ENCODE measurements around the gene ALPK1. TPM values are rescaled to one million over a fixed set of nuclear protein-coding genes. Genes with fewer than 3 reads are reported as not detected.

The ALPK1 gene
- total RNA-seq, 4 donors from 2014 or later, result 15.7 to 87.2 (median 24.2) TPM

DNA sequence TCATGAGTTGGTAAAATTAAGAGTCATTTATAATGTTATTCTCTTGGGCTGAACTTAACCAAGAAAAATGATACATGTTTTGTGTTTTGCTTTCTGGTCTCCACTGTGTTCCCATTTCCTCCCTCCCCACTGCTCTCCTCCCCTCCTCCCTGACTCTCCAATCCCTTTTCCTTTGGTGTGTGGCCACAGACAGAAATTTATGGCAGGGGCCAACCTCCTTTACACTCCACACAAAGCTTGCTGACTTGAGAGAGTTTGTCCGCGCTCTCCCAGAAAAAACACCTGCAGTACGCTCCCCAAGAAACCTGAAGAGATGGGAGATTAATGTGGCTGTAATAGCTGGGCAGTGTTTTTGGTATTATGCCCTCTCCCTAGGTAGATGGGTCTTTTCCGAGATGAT, 88.9 kb downstream of the ALPK1 start:
- no peak overlapping the region for H3K27ac ChIP-seq
- H3K9me3 ChIP-seq, result no peaks in the 10 kb centered on the region
- no peaks in the 10 kb centered on the region for H3K4me1 ChIP-seq
- H3K4me3 ChIP-seq, result no peak overlapping the region
- H3K27me3 ChIP-seq, result no peaks in the 10 kb centered on the region
- WGBS, result 86% methylated on average over 4 of the region's 4 CpGs
- TF ChIP-seq POLR2A (IDR thresholded peaks at IDR 0.05) (no peak), POLR2AphosphoS5 (IDR thresholded peaks at IDR 0.05) (no peak), EP300 (IDR thresholded peaks at IDR 0.05) (no peak), CTCF (IDR thresholded peaks at IDR 0.05) (no peak)
- H3K36me3 ChIP-seq, result peaks cover 24% of the 10 kb centered on the region
- DNase-seq (ENCODE audit: low spot score in 2 of 2), result no peak

DNA sequence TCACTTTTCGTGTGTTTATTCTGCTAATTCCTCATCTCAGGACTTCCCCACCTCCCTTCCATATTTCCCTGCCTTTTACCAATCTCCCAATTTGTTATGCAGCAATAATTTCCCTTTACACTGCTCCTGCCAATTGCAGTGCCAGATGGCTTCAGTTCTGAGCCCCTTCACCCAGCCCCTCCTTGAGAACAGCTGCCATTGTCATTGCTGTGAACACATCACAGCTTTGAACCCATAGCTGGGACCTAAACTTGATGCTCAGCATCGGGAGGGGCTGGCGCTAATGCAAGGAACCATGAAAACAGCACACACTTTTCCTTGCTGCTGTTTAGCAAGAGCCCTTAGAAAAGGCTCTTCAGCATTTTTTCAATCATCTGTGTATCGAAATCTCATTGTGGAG, 104.9 kb downstream of the ALPK1 start:
- Histone ChIP-seq H3K9me3 (no peaks in the 10 kb centered on the region), H3K27ac (no peak overlapping the region), H3K27me3 (no peaks in the 10 kb centered on the region), H3K36me3 (no peaks in the 10 kb centered on the region), H3K4me1 (no peaks in the 10 kb centered on the region), H3K4me3 (no peak overlapping the region)
- DNase-seq (ENCODE audit: low spot score in 2 of 2), result no peak
- TF ChIP-seq CTCF (IDR thresholded peaks at IDR 0.05) (no peak), POLR2A (IDR thresholded peaks at IDR 0.05) (no peak), EP300 (IDR thresholded peaks at IDR 0.05) (no peak), POLR2AphosphoS5 (IDR thresholded peaks at IDR 0.05) (no peak)
- WGBS, result 88% methylated on average over 4 of the region's 4 CpGs

- Histone ChIP-seq H3K27ac (no peak overlapping the region), H3K36me3 (no peaks in the 10 kb centered on the region), H3K27me3 (no peaks in the 10 kb centered on the region), H3K4me1 (no peaks in the 10 kb centered on the region), H3K9me3 (no peaks in the 10 kb centered on the region), H3K4me3 (no peak overlapping the region)
- 57% methylated on average over 11 of the region's 11 CpGs for WGBS
- TF ChIP-seq POLR2A (IDR thresholded peaks at IDR 0.05) (no peak), POLR2AphosphoS5 (IDR thresholded peaks at IDR 0.05) (no peak), EP300 (IDR thresholded peaks at IDR 0.05) (no peak), CTCF (IDR thresholded peaks at IDR 0.05) (no peak)
- DNase-seq (ENCODE audit: low spot score in 2 of 2), result no peak
These were observed 106.2 kb downstream of the ALPK1 start for GRCh38 chr4:112403101-112403945.

GRCh38 chr4:112410364-112410763, 113.2 kb downstream of the ALPK1 start:
- H3K4me3 ChIP-seq, result no peak overlapping the region
- H3K9me3 ChIP-seq, result no peaks in the 10 kb centered on the region
- TF ChIP-seq POLR2A (IDR thresholded peaks at IDR 0.05) (no peak), EP300 (IDR thresholded peaks at IDR 0.05) (no peak), POLR2AphosphoS5 (IDR thresholded peaks at IDR 0.05) (no peak), CTCF (IDR thresholded peaks at IDR 0.05) (no peak)
- 68% methylated on average over 2 of the region's 2 CpGs for WGBS
- DNase-seq (ENCODE audit: low spot score in 2 of 2), result no peak
- no peaks in the 10 kb centered on the region for H3K27me3 ChIP-seq
- no peaks in the 10 kb centered on the region for H3K4me1 ChIP-seq
- H3K36me3 ChIP-seq, result peaks cover 21% of the 10 kb centered on the region
- H3K27ac ChIP-seq, result no peak overlapping the region

- no peaks in the 10 kb centered on the region for H3K4me1 ChIP-seq
- no peak overlapping the region for H3K27ac ChIP-seq
- TF ChIP-seq CTCF (IDR thresholded peaks at IDR 0.05) (no peak), POLR2AphosphoS5 (IDR thresholded peaks at IDR 0.05) (no peak), POLR2A (IDR thresholded peaks at IDR 0.05) (no peak), EP300 (IDR thresholded peaks at IDR 0.05) (no peak)
- no peak for DNase-seq (ENCODE audit: low spot score in 2 of 2)
- no peak overlapping the region for H3K4me3 ChIP-seq
- no peaks in the 10 kb centered on the region for H3K9me3 ChIP-seq
- H3K36me3 ChIP-seq, result peaks cover 21% of the 10 kb centered on the region
- 90% methylated on average over 7 of the region's 7 CpGs for WGBS
- no peaks in the 10 kb centered on the region for H3K27me3 ChIP-seq
These were observed 113.6 kb downstream of the ALPK1 start for GRCh38 chr4:112410804-112411203.

All from suprapubic skin (tissue), 4 donors.